Measurements from ENCODE around the gene INHBE.
"Not testable (repeated sequence)": the region's sequence is repeated elsewhere in the genome, so short reads cannot be mapped to it uniquely, and the experiment has no call there.

The INHBE gene

DNA sequence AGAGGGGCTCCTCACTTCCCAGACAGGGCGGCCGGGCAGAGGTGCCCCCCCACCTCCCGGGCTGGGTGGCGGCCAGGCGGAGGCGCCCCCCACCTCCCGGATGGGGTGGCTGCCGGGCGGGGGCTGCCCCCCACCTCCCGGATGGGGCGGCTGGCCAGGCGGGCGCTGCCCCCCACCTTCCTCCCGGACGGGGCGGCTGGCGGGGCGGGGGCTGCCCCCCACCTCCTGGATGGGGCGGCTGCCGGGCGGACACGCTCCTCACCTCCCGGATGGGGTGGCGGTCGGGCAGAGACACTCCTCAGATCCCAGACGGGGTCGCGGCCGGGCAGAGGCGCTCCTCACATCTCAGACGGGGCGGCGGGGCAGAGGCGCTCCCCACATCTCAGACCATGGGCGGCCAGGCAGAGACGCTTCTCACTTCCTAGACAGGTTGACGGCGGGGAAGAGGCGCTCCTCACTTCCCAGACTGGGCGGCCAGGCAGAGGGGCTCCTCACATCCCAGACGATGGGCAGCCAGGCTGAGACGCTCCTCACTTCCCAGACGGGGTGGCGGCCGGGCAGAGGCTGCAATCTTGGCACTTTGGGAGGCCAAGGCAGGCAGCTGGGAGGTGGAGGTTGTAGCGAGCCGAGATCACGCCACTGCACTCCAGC is 40.1 kb downstream of the INHBE start:
- DNase-seq = not testable (repeated sequence)

GRCh38 chr12:57496822-57497221 is 41.7 kb downstream of the INHBE start:
- no peak for DNase-seq

DNA sequence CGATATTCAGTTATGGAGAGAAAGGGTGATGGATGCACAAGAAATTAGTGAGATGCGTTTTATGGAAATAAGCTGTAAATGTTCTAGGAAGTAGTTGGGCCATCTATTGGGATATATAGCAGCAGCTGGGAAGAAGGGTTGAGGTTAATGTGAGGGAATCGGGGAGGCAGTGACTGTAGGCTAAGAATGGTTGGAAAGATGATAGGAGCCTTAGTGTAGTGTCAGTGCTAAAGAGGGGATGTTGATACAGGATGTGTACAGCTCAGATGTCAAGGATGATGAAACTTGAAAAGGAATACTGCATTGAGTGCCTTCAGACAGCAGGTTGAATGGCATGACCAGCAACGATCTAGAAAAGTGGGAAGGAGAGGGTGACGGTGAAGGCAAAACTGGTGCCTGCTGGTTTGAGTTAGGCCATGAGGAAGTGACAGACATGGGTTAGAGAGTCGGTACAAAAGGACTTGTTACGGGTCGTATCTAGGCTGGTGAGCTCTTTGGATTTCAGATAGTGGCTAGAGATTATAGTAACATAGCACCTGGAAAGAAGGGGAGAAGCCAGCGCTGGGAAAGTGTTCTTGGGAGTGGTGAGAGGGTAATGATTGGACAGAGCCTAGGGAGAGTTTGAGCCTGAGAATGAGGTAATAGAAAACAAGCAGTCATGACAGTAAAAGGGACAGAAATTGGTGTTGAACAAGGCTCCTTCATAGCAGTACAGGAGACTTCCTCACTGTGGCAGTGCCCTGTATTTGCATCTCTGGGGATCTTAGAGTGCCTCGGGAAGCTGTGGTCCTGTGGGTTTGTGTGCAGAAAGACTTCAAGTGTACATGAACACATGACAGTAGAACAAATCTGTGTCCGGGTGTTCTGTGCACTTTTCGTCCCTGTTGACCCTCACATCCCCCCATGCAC is 42.4 kb downstream of the INHBE start:
- DNase-seq = no peak

GRCh38 chr12:57498132-57498502 is 43.0 kb downstream of the INHBE start:
- DNase-seq = no peak

- no peak for DNase-seq
Observed at GRCh38 chr12:57498571-57498970, 43.5 kb downstream of the INHBE start.

GRCh38 chr12:57500213-57500612 is 45.1 kb downstream of the INHBE start:
- no peak for DNase-seq

DNA sequence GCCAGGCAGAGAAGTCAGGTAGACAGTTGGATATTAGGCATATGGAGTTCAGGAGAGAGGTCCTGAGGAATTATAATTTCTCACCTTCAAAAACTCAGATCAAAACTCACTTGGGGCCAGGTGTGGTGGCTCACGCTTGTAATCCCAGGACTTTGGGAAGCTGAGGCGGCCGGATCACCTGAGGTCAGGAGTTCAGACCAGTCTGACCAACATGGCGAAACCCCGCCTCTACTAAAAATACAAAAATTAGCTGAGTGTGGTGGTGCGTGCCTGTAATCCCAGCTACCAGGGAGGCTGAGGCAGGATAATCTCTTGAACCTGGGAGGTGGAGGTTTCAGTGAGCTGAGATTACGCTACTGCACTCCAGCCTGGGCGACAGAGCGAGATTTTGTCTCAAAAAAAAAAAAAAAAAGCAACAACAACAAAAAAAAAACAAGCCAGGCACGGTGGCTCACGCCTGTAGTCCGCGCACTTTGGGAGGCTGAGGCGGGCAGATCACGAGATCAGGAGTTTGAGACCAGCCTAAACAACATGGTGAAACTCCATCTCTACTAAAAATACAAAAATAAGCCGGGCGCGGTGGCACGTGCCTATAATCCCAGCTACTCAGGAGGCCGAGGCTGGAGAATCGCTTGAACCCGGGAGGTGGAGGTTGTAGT is 47.3 kb downstream of the INHBE start:
- DNase-seq = not testable (repeated sequence)

DNA sequence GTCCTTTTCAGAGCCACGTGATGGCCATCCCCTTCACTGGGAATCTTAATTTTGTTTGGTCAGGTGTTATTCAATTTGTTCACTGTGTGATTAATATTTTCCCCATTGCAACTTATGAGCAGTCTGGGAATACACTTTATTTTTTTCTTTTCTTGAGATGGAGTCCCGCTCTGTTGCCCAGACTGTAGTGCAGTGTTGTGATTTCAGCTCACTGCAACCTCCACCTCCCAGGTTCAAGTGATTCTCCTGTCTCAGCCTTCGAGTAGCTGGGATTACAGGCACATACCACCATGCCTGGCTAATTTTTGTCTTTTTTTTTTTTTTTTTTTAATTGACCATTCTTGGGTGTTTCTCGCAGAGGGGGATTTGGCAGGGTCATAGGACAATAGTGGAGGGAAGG is 51.4 kb downstream of the INHBE start:
- not testable (repeated sequence) for DNase-seq

Measured in amygdala (tissue), 56 donors.